ENCODE results near the gene C1orf210.

C1orf210 gene

GRCh38 chr1:43279666-43280065 lies 5.7 kb downstream of the C1orf210 start:
- no peak for TF ChIP-seq CTCF (IDR thresholded peaks at IDR 0.05; ENCODE audit: low read length, missing control alignments)
- DNase-seq (ENCODE audit: low read depth), result no peak
- no peak overlapping the region for H3K4me3 ChIP-seq (replicated peaks; ENCODE audit: low read depth, low read length)

GRCh38 chr1:43279161-43279560 lies 6.2 kb downstream of the C1orf210 start:
- no peak overlapping the region for H3K4me3 ChIP-seq (replicated peaks; ENCODE audit: low read depth, low read length)
- no peak for DNase-seq (ENCODE audit: low read depth)
- no peak for TF ChIP-seq CTCF (IDR thresholded peaks at IDR 0.05; ENCODE audit: low read length, missing control alignments)

GRCh38 chr1:43277116-43277876 lies 8.1 kb downstream of the C1orf210 start:
- no peak for DNase-seq (ENCODE audit: low read depth)
- no peak for TF ChIP-seq CTCF (IDR thresholded peaks at IDR 0.05; ENCODE audit: low read length, missing control alignments)

GRCh38 chr1:43276673-43277072 lies 8.7 kb downstream of the C1orf210 start:
- no peak for TF ChIP-seq CTCF (IDR thresholded peaks at IDR 0.05; ENCODE audit: low read length, missing control alignments)
- DNase-seq (ENCODE audit: low read depth), result no peak
- no peak overlapping the region for H3K4me3 ChIP-seq (replicated peaks; ENCODE audit: low read depth, low read length)

More at GRCh38 chr1:43277116-43277876, 8.1 kb downstream of the C1orf210 start:
- no peak overlapping the region for H3K4me3 ChIP-seq (replicated peaks; ENCODE audit: low read depth, low read length)

- no peak for DNase-seq (ENCODE audit: low read depth)
- no peak for TF ChIP-seq CTCF (IDR thresholded peaks at IDR 0.05; ENCODE audit: low read length, missing control alignments)
- no peak overlapping the region for H3K4me3 ChIP-seq (replicated peaks; ENCODE audit: low read depth, low read length)
These were observed 9.4 kb downstream of the C1orf210 start for GRCh38 chr1:43275826-43276620.

GRCh38 chr1:43274804-43275180 lies 10.6 kb downstream of the C1orf210 start:
- no peak for DNase-seq (ENCODE audit: low read depth)
- TF ChIP-seq CTCF (IDR thresholded peaks at IDR 0.05; ENCODE audit: low read length, missing control alignments), result no peak
- no peak overlapping the region for H3K4me3 ChIP-seq (replicated peaks; ENCODE audit: low read depth, low read length)

Measured in fibroblast of pulmonary artery (primary cell).